Measurements from ENCODE around the gene RHOT2.

RHOT2 gene

DNA sequence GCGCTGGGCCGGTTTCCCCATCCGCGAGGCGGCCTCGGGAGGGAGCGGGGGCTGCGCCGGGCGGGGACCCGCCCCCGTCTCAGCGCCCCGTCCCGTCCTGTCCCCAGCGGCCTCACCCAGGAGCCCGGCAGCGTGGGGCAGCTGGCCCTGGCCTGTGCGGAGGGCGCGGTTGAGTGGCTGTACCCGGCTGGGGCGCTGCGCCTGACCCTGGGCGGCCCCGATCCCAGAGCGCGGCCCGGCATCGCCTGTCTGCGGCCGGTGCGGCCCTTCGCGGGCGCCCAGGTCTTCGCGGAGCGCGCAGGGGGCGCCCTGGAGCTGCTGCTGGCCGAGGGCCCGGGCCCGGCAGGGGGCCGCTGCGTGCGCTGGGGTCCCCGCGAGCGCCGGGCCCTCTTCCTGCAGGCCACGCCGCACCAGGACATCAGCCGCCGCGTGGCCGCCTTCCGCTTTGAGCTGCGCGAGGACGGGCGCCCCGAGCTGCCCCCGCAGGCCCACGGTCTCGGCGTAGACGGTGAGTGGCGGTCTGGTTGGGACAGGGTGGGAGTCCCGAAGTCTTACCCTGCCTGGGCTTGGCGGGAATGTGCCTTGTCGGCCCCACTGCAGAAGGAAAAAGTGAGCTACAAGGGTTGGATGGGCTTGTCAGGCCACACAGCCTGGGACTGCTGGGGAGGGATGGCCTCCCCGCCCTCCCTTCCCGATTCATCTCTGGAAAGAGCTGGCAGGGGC, 47.7 kb downstream of the RHOT2 start:
- DNase-seq (ENCODE audit: low spot score), result no peak

DNA sequence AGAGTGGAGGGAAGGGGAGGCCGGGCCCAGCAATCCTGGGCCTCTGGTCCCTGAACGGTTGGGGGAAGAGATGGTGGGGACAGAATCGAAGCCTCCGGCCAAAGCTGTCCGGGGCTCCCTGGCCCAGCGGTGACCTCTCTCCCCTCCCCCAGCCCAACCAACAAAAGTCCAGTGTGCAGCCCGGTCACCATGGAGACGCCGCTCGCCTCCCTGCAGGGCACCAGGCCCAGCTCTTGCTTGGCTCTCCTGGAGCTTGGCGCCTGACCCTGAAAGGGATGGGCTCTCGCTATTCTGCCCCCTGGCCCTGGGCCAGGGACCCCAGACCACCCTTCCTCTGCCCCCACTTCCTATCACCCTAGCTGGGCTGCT, 48.3 kb downstream of the RHOT2 start:
- DNase-seq (ENCODE audit: low spot score), result no peak

DNA sequence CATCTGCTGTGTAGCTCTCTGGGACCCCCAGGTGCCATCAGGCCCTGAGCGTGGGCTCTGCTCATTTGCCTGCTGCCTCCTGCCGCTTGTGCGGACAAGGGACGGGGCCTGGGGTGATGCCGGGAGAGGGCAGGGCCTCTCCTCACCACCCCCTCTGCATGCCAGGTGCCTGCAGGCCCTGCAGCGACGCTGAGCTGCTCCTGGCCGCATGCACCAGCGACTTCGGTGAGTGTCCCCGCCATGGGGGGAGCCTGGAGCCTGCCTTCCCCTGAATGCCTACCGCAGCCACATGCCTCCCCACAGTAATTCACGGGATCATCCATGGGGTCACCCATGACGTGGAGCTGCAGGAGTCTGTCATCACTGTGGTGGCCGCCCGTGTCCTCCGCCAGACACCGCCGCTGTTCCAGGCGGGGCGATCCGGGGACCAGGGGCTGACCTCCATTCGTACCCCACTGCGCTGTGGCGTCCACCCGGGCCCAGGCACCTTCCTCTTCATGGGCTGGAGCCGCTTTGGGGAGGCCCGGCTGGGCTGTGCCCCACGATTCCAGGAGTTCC, 48.9 kb downstream of the RHOT2 start:
- DNase-seq (ENCODE audit: low spot score), result no peak

DNA sequence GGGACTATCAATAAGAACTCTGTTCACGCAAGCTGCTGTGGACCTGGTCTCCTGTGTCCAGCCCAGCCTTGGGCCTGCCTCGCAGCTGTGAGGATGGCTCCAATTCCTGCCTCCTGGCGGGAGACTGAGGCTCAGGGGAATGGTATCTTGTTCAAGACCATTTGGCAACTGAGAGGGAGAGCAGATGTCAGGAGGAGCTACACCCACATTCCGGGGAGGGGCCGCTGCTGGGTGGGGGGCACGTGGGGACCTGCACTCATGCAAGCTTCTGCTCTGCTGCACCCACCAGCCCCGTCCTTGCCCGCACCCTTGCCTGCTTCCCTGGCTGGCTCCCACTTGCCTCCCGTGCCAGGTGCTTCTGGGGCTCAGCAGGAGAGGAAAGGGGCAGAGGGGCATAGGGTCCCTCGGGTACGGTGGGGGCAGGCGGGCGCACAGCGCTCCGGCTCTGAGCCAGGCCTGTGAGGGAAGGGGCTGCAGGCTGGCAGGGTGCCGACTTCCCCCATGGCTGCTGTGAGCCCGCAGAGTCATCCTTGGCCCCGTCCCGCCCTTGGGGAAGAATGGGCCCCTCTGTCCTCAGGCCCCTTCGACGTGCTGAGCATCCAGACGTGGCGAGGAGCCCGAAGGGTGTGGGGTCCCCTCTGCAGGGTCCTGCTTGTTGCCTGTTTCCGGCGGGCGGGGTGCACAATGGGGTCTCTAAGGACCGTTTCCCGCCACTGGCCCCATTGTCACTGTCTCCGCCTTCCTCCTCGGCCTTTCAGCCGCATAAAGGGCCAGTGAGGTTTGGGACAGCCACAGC, 49.7 kb downstream of the RHOT2 start:
- DNase-seq (ENCODE audit: low spot score), result no peak

DNA sequence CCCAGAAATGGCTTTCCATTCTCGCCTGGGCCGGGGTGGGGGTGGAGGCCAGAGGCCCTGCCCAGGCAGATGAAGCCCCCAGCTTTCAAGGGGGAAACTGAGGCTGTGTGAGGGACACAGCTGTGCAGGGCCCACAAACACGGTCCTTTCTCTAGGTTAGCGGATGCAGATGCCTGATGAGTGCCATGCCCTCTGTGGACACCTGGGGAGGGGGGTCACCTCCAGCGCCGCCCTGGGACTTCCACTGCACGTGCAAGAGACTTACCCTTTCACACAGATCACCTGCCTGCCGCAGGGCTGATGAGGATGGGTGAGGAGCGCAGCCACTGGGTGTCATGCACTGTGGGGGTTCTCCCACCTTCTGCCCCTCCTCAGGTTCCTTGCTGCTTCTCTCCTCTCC, 50.5 kb downstream of the RHOT2 start:
- no peak for DNase-seq (ENCODE audit: low spot score)

DNA sequence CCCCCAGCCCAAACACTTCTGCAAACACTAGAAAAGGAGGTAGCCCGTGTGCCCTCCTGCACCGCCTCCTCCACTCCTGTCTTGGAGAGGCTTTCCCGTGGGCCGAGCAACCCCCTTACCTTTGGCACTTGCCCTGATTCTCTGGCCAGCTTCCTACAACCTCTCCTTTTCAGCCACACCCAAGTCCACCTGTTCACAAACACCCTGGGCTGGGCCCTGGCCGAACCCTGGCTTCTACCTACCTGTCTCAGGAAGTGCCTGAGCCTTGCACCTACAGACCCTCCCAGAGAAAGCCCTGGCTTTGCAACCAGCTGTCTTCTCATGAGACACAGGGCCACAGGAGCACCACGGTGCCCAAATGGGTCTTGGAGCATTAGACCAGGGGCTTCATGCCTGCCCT, 51.0 kb downstream of the RHOT2 start:
- no peak for DNase-seq (ENCODE audit: low spot score)

DNA sequence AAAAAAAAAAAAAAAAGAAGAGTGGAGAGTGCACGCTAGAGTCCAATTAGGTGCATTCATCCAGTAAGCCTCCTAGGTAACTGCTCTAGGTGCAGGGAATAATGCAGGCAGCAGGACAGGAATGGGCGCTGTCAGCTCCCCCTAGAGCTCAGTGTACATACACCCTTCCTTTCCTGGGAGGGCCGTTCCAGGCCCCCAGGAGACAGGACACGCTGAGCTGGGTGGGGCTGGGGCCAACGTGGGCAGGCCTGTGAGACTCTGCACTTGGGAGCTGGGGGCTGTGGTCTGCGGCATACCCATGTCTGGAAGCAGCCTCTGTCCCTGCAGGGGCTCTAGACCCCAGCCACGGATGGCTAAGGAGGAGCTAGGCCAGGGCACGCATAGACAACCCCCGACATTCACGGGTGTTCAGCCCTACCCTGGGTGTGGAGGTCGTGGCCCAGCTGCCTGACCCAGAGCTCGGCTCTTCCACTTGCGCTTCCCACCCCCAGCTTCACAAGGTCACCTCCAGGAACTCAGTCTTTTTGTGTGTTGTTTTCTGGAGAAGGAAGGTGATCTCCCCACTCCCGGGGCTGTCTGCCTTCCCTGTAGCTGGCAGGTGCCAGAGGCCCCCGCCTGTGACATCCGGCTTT, 52.0 kb downstream of the RHOT2 start:
- no peak for DNase-seq (ENCODE audit: low spot score)

DNA sequence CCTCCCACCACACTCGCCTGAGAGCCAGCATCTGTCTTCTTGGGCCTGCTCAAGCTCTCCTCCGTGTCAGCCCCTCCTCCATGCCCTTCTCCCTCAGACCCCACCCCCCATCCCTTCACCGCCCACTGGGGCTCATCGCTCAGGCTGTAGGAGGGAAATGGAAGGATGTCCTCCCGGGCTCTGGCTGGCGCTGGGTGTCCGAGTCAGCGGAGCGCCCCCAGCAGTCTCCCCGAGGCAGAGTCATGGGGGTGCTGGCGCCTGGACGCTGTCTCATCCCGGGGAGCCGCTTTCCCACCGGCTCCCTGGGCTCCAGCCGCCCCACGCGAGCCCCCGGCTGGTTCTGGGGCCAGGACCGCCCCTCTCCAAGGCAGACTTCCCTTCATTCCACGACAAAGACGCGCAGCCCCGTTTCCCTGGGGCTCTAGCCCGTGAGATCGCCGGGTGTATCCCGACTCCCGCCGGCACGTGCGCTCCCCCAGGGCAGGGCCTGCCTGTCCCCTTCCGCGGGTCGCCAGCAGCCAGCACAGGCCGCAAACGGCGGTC, 52.6 kb downstream of the RHOT2 start:
- peak; percentile 84 for DNase-seq (ENCODE audit: low spot score)

DNA sequence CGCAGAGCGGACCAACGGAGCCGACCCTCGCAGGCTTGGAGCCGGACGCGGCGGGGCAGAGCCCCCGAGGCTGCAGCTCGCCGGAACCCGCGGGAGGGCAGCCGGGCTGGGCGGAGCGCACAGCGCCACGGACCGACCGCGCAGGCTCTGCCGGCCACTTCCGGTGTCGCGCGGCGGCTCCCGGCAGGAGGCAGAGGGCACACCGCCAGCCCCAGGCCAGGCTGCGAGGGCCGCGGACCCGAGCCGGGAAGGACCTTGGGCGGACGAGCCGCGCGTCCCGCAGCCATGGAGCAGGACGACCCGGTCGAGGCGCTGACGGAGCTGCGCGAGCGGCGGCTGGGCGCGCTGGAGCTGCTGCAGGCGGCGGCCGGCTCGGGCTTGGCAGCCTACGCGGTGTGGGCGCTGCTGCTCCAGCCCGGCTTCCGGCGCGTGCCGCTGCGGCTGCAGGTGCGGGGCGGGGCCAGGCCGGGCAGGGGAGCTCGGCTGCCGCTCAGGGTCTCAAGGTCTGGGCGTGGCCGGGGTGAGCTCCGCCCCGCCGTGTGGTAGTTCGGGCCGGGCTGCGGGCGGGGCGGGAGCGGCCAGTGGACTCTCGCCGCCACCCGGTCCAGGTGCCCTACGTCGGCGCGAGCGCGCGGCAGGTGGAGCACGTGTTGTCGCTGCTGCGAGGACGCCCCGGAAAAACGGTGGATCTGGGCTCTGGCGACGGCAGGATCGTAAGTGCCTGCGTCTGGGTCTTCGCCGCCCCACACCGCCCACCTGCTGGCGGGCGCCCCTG, 53.2 kb downstream of the RHOT2 start, which contains the start of gene ANTKMT:
Gene ANTKMT, plus strand, starts transcription at position 157 of the 775 bp plus-strand sequence. Its CDS starts 129 bp downstream, at position 286.
- DNase-seq (ENCODE audit: low spot score), result peak; percentile 90

DNA sequence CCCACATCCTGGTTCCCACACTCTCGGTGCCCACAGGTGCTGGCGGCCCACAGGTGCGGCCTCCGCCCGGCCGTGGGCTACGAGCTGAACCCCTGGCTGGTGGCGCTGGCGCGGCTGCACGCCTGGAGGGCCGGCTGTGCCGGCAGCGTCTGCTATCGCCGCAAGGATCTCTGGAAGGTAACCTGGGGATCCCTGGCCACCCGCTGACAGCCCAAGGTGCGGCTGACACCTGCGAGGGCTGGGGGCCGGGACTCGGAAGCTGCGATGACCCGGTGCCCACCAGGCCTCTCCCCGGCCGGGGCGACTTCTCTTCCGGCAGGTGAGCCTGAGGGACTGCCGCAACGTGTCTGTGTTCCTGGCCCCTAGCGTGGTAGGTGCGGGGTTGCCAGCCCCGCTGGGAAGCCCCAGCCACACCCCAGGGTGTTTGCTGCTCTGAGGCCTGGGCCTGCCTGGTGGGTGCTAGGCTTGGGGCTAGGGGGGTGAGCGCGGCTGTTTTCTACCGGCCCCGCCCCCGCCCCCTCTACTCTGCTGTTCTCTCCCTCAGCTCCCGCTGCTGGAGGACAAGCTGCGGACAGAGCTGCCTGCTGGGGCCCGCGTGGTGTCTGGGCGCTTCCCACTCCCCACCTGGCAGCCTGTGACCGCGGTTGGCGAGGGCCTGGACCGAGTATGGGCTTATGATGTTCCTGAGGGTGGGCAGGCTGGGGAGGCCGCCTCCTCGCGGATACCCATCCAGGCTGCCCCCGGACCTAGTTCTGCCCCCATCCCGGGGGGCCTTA, 54.0 kb downstream of the RHOT2 start:
- no peak for DNase-seq (ENCODE audit: low spot score)

DNA sequence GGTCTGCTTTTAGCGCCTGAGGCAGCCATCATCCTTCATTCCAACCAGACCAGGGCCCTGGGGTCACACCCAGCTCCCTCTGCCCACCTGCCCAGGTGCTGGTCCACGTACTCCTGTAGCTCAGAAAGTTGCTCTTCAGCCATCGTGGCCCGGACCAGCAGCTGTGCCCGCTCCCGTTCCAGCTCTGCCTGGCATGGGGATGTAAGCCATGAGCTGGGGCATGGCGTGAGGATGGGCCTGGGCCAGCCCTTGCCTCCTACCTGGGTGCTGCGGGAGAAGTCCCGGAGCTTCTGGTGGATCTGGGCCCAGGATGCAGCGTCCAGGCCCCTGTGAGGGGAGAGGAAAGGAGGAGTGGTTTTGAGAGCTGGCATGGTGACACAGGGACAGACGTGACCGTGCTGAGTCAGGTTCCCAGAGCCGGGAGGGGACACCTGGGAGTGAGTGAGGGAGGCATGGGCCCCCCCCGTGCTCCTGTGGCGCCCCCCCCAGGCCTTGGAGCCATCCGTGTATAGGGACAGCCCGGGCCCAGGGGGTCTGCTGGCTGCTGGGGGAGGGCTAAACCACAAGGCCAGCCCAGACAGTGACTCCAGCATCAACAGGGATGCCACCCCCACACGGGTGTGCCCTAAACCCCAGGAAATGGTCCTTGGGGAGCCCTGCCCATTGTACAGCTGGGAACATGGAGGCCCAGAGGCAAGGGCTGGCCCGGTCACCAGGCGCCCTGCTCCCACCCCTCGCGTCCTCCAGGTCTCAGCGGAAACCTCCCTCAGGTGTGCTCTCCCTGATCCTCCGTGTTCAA, 55.1 kb downstream of the RHOT2 start:
- no peak for DNase-seq (ENCODE audit: low spot score)

DNA sequence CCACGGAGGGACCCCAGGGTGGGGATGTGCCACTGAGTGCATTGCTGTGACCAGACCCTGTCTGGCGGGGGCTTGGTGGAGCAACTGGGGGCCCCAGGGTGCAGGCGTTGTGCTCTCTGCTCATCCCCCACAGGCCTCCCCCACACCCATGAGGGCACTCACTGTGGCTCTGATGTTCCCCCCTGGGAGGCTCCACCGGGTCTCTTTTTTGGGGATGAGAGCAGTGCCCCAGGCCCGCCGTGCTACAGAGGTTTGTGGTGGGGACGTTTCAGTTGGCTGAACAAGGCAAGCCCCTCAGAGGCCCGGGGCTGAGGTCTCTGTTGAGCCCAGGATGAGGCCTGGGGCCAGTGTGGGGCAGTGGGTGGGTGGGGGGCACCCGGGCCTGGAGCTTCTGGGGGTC, 55.8 kb downstream of the RHOT2 start:
- no peak for DNase-seq (ENCODE audit: low spot score)
